ENCODE measurements around the gene SPTBN1. TPM values are rescaled to one million over a fixed set of nuclear protein-coding genes. Genes with fewer than 3 reads are reported as not detected.

The SPTBN1 gene
- total and polyA plus RNA-seq, 5 experiments from 2014 or later = 15.9 to 190 (median 80.4) TPM

- Mint-ChIP-seq H3K36me3 (no peaks in the 10 kb centered on the region), H3K4me3 (no peak overlapping the region), H3K4me1 (peaks cover 0 to 6% (median 4%) of the 10 kb centered on the region in 4 donors), H3K27me3 (no peaks in the 10 kb centered on the region), H3K27ac (peak overlapping the region in 1 of 10 donors; percentile 3), H3K9me3 (peaks cover 0 to 2% (median 0%) of the 10 kb centered on the region in 9 donors)
- POLR2A ChIA-PET = interaction anchor here (0.7 to 1.7 kb wide), 2 partner anchors 13 to 58 kb away, joined by 3 to 4 read pairs; no protein-coding TSS in a partner anchor
- DNase-seq (no peak), ATAC-seq (no peak)
Measured at GRCh38 chr2:54545702-54546450, 89.7 kb downstream of the SPTBN1 start.

GRCh38 chr2:54546518-54546917, 90.4 kb downstream of the SPTBN1 start:
- DNase-seq = no peak
- H3K4me1 Mint-ChIP-seq = peaks cover 5 to 9% (median 6%) of the 10 kb centered on the region in 4 donors
- no peaks in the 10 kb centered on the region for H3K36me3 Mint-ChIP-seq
- H3K27me3 Mint-ChIP-seq = no peaks in the 10 kb centered on the region
- ATAC-seq = no peak
- no peak overlapping the region for H3K4me3 Mint-ChIP-seq
- H3K9me3 Mint-ChIP-seq = peaks cover 0 to 2% (median 0%) of the 10 kb centered on the region in 9 donors
- H3K27ac Mint-ChIP-seq = no peak overlapping the region
- POLR2A ChIA-PET = interaction anchor here (0.7 to 1.7 kb wide), 2 partner anchors 12 to 58 kb away, joined by 3 to 4 read pairs; no protein-coding TSS in a partner anchor

GRCh38 chr2:54546923-54547720, 91.0 kb downstream of the SPTBN1 start:
- H3K36me3 Mint-ChIP-seq = no peaks in the 10 kb centered on the region
- no peak for ATAC-seq

DNA sequence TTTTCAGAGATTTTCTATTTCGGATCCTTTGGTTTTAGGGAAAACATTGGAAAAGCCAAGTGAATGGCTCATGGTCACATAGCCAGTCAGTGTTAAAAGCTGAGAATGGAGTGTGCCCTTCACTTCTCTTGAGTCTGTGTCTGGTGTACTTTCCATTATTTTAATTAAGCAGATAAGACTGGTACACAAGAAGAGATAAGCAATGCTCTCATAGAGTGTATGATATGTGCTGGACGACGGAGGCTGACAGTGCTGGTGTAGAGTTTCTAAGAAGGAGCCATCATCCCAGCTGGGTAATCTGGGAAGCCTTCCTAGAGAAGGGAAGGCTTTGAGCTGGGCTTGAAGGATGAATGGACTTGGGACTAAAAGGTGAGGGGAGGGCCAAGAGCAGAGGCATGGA, 93.3 kb downstream of the SPTBN1 start:
- DNase-seq (no peak), ATAC-seq (no peak)
- peaks cover 0 to 2% (median 0%) of the 10 kb centered on the region in 9 donors for H3K9me3 Mint-ChIP-seq
- no peaks in the 10 kb centered on the region for H3K27me3 Mint-ChIP-seq
- peak overlapping the region in 1 of 10 donors; percentile 28 for H3K27ac Mint-ChIP-seq
- POLR2A ChIA-PET = interaction anchor here (0.6 to 1.4 kb wide), 2 partner anchors 9 to 435 kb away, joined by 3 to 4 read pairs; no protein-coding TSS in a partner anchor
- H3K4me1 Mint-ChIP-seq = peaks cover 17 to 22% (median 21%) of the 10 kb centered on the region in 4 donors
- H3K4me3 Mint-ChIP-seq = no peak overlapping the region
- no peaks in the 10 kb centered on the region for H3K36me3 Mint-ChIP-seq

More at GRCh38 chr2:54546923-54547720, 91.0 kb downstream of the SPTBN1 start:
- Mint-ChIP-seq H3K4me1 (peaks cover 5 to 9% (median 6%) of the 10 kb centered on the region in 4 donors), H3K4me3 (no peak overlapping the region), H3K9me3 (peaks cover 0 to 2% (median 0%) of the 10 kb centered on the region in 9 donors), H3K27me3 (no peaks in the 10 kb centered on the region), H3K27ac (no peak overlapping the region)
- POLR2A ChIA-PET = interaction anchor here (0.7 to 1.7 kb wide), 3 partner anchors 11 to 57 kb away, joined by 3 to 4 read pairs (median 3); no protein-coding TSS in a partner anchor
- DNase-seq = no peak

DNA sequence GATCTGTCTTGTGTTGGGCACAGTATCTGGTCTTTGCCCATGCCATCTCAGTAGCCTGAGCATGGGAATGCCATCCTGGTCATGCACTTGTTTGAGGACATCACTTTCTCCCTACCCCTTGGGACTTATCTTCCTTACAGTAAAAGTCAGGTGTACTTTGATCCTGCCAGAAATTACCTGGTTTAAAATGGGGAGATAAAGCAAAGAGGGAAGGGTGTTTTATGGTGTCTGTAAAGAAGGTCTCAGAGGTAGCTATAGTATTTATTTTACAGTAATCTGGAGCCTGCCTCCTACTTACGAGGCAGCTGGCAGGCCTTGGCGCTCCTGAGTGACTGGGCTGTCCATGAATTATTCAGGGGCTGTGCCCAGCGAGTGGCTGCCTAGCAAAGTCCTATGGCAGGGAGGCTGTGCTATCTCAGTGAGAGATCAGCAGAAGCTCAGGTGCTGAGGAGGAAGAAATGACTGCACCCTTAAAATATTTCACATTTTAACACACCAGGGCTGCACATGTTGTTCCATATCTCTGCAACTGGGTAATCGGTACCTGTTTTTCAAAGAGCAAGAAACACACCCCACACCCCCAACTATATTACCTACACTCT, 93.9 kb downstream of the SPTBN1 start:
- ATAC-seq (no peak), DNase-seq (no peak)
- Mint-ChIP-seq H3K4me1 (peaks cover 22 to 27% (median 26%) of the 10 kb centered on the region in 4 donors), H3K9me3 (peaks cover 0 to under 1% (median 0%) of the 10 kb centered on the region in 9 donors), H3K36me3 (no peaks in the 10 kb centered on the region), H3K4me3 (no peak overlapping the region), H3K27ac (no peak overlapping the region), H3K27me3 (no peaks in the 10 kb centered on the region)
- POLR2A ChIA-PET = no interaction called here

GRCh38 chr2:54550547-54550946, 94.4 kb downstream of the SPTBN1 start:
- no peaks in the 10 kb centered on the region for H3K36me3 Mint-ChIP-seq

GRCh38 chr2:54551123-54551756, 95.1 kb downstream of the SPTBN1 start:
- no peak overlapping the region for H3K4me3 Mint-ChIP-seq
- H3K27ac Mint-ChIP-seq = peak overlapping the region in 1 of 10 donors; percentile 46
- no peaks in the 10 kb centered on the region for H3K36me3 Mint-ChIP-seq
- POLR2A ChIA-PET = interaction anchor here (0.6 kb wide), 2 partner anchors 17 to 406 kb away, joined by 4 to 6 read pairs; no protein-coding TSS in a partner anchor
- DNase-seq = no peak
- H3K4me1 Mint-ChIP-seq = peaks cover 27 to 39% (median 34%) of the 10 kb centered on the region in 4 donors
- H3K9me3 Mint-ChIP-seq = no peaks in the 10 kb centered on the region
- ATAC-seq = no peak
- no peaks in the 10 kb centered on the region for H3K27me3 Mint-ChIP-seq

More at GRCh38 chr2:54550547-54550946, 94.4 kb downstream of the SPTBN1 start:
- ATAC-seq = no peak
- Mint-ChIP-seq H3K9me3 (no peaks in the 10 kb centered on the region), H3K27me3 (no peaks in the 10 kb centered on the region), H3K4me1 (peaks cover 25 to 32% (median 29%) of the 10 kb centered on the region in 4 donors), H3K27ac (no peak overlapping the region), H3K4me3 (no peak overlapping the region)
- POLR2A ChIA-PET = no interaction called here
- DNase-seq = no peak

- H3K36me3 Mint-ChIP-seq = no peaks in the 10 kb centered on the region
- H3K9me3 Mint-ChIP-seq = no peaks in the 10 kb centered on the region
- H3K4me1 Mint-ChIP-seq = peaks cover 38 to 56% (median 45%) of the 10 kb centered on the region in 4 donors
- no peaks in the 10 kb centered on the region for H3K27me3 Mint-ChIP-seq
- POLR2A ChIA-PET = interaction anchor here (0.6 kb wide), 1 partner anchor 18 kb away, joined by 3 read pairs; no protein-coding TSS in a partner anchor
- no peak for DNase-seq
- ATAC-seq = no peak
- peak overlapping the region in 5 of 10 donors; percentile 13 to 98 (median 38) for H3K27ac Mint-ChIP-seq
- H3K4me3 Mint-ChIP-seq = no peak overlapping the region
Measured at GRCh38 chr2:54553075-54553474, 96.9 kb downstream of the SPTBN1 start.

- no peaks in the 10 kb centered on the region for H3K27me3 Mint-ChIP-seq
- H3K4me3 Mint-ChIP-seq = no peak overlapping the region
- peak overlapping the region in 8 of 10 donors; percentile 25 to 98 (median 42) for H3K27ac Mint-ChIP-seq
- POLR2A ChIA-PET = interaction anchor here (0.6 to 1.0 kb wide), 2 partner anchors 14 to 33 kb away, joined by 3 to 4 read pairs; no protein-coding TSS in a partner anchor
- no peak for ATAC-seq
- no peak for DNase-seq
- H3K9me3 Mint-ChIP-seq = no peaks in the 10 kb centered on the region
- peaks cover 38 to 56% (median 45%) of the 10 kb centered on the region in 4 donors for H3K4me1 Mint-ChIP-seq
- H3K36me3 Mint-ChIP-seq = no peaks in the 10 kb centered on the region
Measured at GRCh38 chr2:54553775-54554174, 97.6 kb downstream of the SPTBN1 start.

GRCh38 chr2:54555318-54555837, 99.3 kb downstream of the SPTBN1 start:
- DNase-seq (no peak), ATAC-seq (no peak)
- Mint-ChIP-seq H3K4me3 (no peak overlapping the region), H3K27me3 (no peaks in the 10 kb centered on the region), H3K36me3 (peaks cover 0 to 8% (median 0%) of the 10 kb centered on the region in 3 donors), H3K9me3 (no peaks in the 10 kb centered on the region), H3K4me1 (peaks cover 36 to 56% (median 44%) of the 10 kb centered on the region in 4 donors), H3K27ac (peak overlapping the region in 6 of 10 donors; percentile 14 to 98 (median 31))
- POLR2A ChIA-PET = interaction anchor here (0.6 kb wide), 1 partner anchor 715 kb away, joined by 3 read pairs; no protein-coding TSS in a partner anchor

GRCh38 chr2:54556621-54557121, 100.5 kb downstream of the SPTBN1 start:
- ATAC-seq (no peak), DNase-seq (no peak)
- H3K27ac Mint-ChIP-seq = peak overlapping the region; percentile 80 to 98 (median 92)
- peak overlapping the region; percentile 78 to 100 (median 96) for H3K4me3 Mint-ChIP-seq
- peaks cover 0 to 8% (median 0%) of the 10 kb centered on the region in 3 donors for H3K36me3 Mint-ChIP-seq
- no peaks in the 10 kb centered on the region for H3K9me3 Mint-ChIP-seq
- no peaks in the 10 kb centered on the region for H3K27me3 Mint-ChIP-seq
- POLR2A ChIA-PET = interaction anchor here (4.1 to 8.3 kb wide), 2 partner anchors 18 to 40 kb away, joined by 58 to 331 read pairs; no protein-coding TSS in a partner anchor
- peaks cover 38 to 62% (median 47%) of the 10 kb centered on the region in 4 donors for H3K4me1 Mint-ChIP-seq
